GM13977 (cell line): Measurements from ENCODE around the gene AKR1B1.

ENCODE experiments used
- DNase-seq: peaks from one replicate; pipeline ENCODE4 v3.0.0; 2012; ENCODE audit warnings: low spot score
- CTCF ChIP-seq: IDR thresholded peaks from 2 replicates; pipeline ENCODE4 v1.5.1; 2012; ENCODE audit warnings: mild to moderate bottlenecking, control low read depth; ENCODE audit not compliant: insufficient read depth; ENCODE audit errors: extremely low read depth, missing control alignments
- in situ Hi-C: fragments of 300-500 bp; cut with MboI; formaldehyde crosslinking; loops from one replicate; pipeline ENCODE4 v1.12.0; 2022; ENCODE audit warnings: low sequenced_read_pairs, low pct_unique_long_range_greater_than_20kb, mixed read lengths, inconsistent platforms; ENCODE audit not compliant: unreplicated experiment

AKR1B1 gene

GRCh38 chr7:134444198-134444960 lies 14.5 kb downstream of the AKR1B1 start:
- no peak for DNase-seq
- TF ChIP-seq CTCF, result peak; percentile 10
- in situ Hi-C loops, result loop anchor here (5.0 to 25.0 kb wide), 2 partner anchors 68 to 518 kb away; no protein-coding TSS in a partner anchor

- TF ChIP-seq CTCF, result no peak
- DNase-seq, result no peak
- in situ Hi-C loops, result loop anchor here (5.0 to 25.0 kb wide), 2 partner anchors 69 to 519 kb away; no protein-coding TSS in a partner anchor
Observed at GRCh38 chr7:134443396-134444070, 15.4 kb downstream of the AKR1B1 start.

GRCh38 chr7:134442441-134443220 lies 16.3 kb downstream of the AKR1B1 start:
- TF ChIP-seq CTCF, result no peak
- DNase-seq, result no peak
- in situ Hi-C loops, result loop anchor here (5.0 to 25.0 kb wide), 2 partner anchors 70 to 520 kb away; no protein-coding TSS in a partner anchor

- DNase-seq, result no peak
- in situ Hi-C loops, result loop anchor here (5.0 to 25.0 kb wide), 2 partner anchors 71 to 521 kb away; no protein-coding TSS in a partner anchor
- no peak for TF ChIP-seq CTCF
Observed at GRCh38 chr7:134441264-134441663, 17.6 kb downstream of the AKR1B1 start.

GRCh38 chr7:134440476-134440875 lies 18.4 kb downstream of the AKR1B1 start:
- no peak for DNase-seq
- no peak for TF ChIP-seq CTCF
- in situ Hi-C loops, result loop anchor here (5.0 to 25.0 kb wide), 2 partner anchors 72 to 522 kb away; no protein-coding TSS in a partner anchor

- no peak for DNase-seq
- no peak for TF ChIP-seq CTCF
- in situ Hi-C loops, result loop anchor here (5.0 to 25.0 kb wide), 2 partner anchors 72 to 522 kb away; no protein-coding TSS in a partner anchor
Observed at GRCh38 chr7:134440067-134440466, 18.8 kb downstream of the AKR1B1 start.
